GM21529 (cell line): ENCODE measurements around the gene ATRN.
"Not testable (repeated sequence)": the region's sequence is repeated elsewhere in the genome, so short reads cannot be mapped to it uniquely, and the experiment has no call there.

ENCODE experiments used
- ATAC-seq: cut with Tn5 transposase; IDR thresholded peaks from one replicate; pipeline ENCODE4 v1.9.1; 2021; ENCODE audit not compliant: unreplicated experiment

Gene ATRN

GRCh38 chr20:3514012-3514642, 43.3 kb downstream of the ATRN start:
- no peak for ATAC-seq

- ATAC-seq = no peak
Measured at GRCh38 chr20:3515379-3516170, 44.8 kb downstream of the ATRN start.

GRCh38 chr20:3521852-3522740, 51.3 kb downstream of the ATRN start:
- ATAC-seq = no peak

GRCh38 chr20:3524696-3525095, 53.9 kb downstream of the ATRN start:
- ATAC-seq = not testable (repeated sequence)

- no peak for ATAC-seq
Measured at GRCh38 chr20:3532089-3532615, 61.3 kb downstream of the ATRN start.

GRCh38 chr20:3537733-3538132, 66.9 kb downstream of the ATRN start:
- ATAC-seq = not testable (repeated sequence)

- ATAC-seq = no peak
Measured at GRCh38 chr20:3539311-3540107, 68.7 kb downstream of the ATRN start.

GRCh38 chr20:3541887-3542721, 71.3 kb downstream of the ATRN start:
- no peak for ATAC-seq

- ATAC-seq = no peak
Measured at GRCh38 chr20:3543901-3544507, 73.2 kb downstream of the ATRN start.

- ATAC-seq = no peak
Measured at GRCh38 chr20:3545401-3545925, 74.6 kb downstream of the ATRN start.

- ATAC-seq = no peak
Measured at GRCh38 chr20:3547906-3548305, 77.1 kb downstream of the ATRN start.

GRCh38 chr20:3550837-3551236, 80.0 kb downstream of the ATRN start:
- no peak for ATAC-seq

- ATAC-seq = no peak
Measured at GRCh38 chr20:3551681-3552434, 81.0 kb downstream of the ATRN start.

- ATAC-seq = no peak
Measured at GRCh38 chr20:3553663-3554062, 82.8 kb downstream of the ATRN start.

- ATAC-seq = no peak
Measured at GRCh38 chr20:3557237-3557785, 86.5 kb downstream of the ATRN start.

- no peak for ATAC-seq
Measured at GRCh38 chr20:3559231-3559630, 88.4 kb downstream of the ATRN start.

GRCh38 chr20:3559637-3560036, 88.8 kb downstream of the ATRN start:
- ATAC-seq = no peak

GRCh38 chr20:3560162-3560561, 89.3 kb downstream of the ATRN start:
- no peak for ATAC-seq
